ENCODE results near the gene SYNDIG1.

Gene SYNDIG1

DNA sequence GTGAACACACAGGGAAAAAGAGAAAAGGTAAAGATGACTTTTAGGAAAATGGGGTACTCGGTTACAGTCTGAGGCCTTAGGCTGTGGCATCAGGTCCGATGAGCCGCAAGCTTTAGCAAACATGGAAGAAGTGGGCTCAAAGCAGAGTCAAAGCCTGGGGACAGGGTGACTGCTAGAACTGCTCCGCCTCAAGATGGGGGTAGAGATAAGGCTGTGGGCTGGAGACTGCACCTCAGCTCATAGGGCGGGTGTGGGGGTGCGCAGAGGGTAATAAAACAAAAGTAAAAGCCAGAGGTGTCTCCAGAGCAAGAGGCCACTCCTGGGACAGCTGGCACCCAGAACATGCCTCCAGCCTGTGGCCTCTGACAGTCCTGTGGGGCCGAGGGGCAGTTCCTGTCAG is 21.3 kb upstream of the SYNDIG1 start:
- DNase-seq = no peak

GRCh38 chr20:24449026-24449720 is 20.3 kb upstream of the SYNDIG1 start:
- DNase-seq = no peak

GRCh38 chr20:24450177-24450576 is 19.3 kb upstream of the SYNDIG1 start:
- DNase-seq = no peak

DNA sequence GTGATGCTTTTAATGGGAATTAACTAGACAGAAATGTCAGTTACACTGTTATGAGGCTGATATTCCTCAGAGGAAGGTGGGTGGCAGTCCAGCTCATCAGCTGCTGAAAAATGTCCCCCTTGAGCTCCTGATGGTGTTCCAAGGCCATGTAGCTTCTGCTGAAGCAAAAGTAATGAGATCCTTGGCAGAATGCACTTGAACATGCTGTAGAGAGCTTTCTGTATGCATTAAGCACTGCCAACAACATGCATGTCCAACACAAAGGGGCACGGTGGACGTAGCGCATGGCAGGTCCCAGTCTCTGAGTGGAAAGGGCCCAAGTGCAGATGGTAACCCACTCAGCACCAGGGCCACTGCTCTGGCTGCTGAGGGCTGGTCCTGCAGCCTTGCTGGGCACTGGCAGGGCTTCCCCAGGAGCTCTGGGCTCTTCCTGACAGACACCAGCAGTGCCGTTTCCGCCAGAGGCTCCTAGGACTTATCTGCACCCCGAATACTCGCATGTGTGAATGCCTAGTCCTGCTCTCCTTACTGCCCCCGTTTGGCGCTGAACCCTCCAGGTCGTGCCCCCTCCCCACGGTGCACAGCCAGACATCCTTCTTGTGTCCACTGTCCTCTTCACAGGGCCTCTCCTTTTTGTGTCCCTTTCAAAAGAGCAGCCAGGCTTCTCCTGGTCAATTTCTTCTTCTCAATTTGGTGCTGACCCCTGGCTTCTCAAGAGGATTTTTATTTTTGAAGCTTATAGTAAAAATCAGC is 18.6 kb upstream of the SYNDIG1 start:
- DNase-seq = no peak

- no peak for DNase-seq
Measured at GRCh38 chr20:24451428-24451827, 18.0 kb upstream of the SYNDIG1 start.

- DNase-seq = no peak
Measured at GRCh38 chr20:24452016-24452415, 17.4 kb upstream of the SYNDIG1 start.

DNA sequence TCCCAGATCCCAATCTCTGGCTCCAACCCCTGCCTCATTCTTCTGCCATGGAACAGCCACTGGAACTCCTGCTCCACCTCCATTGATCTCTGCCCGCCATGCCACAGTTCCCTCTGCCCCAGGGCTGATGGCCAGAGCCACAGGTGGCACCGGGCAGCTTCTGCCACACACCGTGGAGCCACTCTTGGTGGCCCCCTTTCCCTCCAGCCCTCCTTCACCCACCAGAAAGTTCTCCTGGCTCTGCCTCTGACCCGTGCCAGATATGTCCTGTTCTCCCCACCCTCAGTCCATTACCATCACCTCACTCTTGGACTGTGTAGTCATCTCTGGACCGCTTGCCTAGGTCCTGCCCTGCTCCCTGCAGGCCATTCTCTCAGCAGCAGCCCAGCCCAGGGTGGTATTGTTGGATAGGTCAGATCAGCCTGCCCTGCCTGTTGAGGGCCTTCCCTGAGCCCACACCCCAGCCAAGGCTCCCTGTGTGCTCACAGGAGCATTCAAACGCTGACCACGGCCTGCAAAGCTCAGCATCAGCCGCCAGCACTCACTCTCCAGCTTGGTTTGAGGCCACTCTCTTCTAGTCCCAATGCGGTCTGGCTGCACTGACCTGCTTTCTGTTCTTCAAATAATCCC is 16.8 kb upstream of the SYNDIG1 start:
- no peak for DNase-seq

GRCh38 chr20:24453869-24454268 is 15.6 kb upstream of the SYNDIG1 start:
- DNase-seq = no peak

- no peak for DNase-seq
Measured at GRCh38 chr20:24455081-24455480, 14.3 kb upstream of the SYNDIG1 start.

GRCh38 chr20:24456398-24456781 is 13.0 kb upstream of the SYNDIG1 start:
- no peak for DNase-seq

GRCh38 chr20:24458436-24458835 is 11.0 kb upstream of the SYNDIG1 start:
- DNase-seq = no peak

GRCh38 chr20:24459733-24460132 is 9.7 kb upstream of the SYNDIG1 start:
- DNase-seq = no peak

DNA sequence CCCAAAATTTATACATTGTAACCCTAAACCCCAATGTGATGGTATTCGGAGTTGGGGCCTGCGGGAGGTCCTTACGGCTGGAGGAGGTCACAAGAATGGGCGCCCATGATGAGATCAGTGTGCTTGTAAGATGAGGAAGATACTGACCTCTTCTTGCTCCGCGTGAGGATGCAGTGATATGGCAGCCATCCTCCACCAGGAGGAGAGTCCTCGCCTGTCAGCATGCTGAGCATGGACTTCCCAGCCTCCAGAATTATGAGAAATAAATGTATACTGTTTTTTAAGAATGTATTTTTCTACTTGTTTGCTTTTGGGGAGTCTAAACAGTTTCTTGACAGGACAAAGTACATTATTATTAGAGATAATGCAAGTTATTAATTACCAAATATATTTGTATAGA is 8.7 kb upstream of the SYNDIG1 start:
- DNase-seq = no peak

DNA sequence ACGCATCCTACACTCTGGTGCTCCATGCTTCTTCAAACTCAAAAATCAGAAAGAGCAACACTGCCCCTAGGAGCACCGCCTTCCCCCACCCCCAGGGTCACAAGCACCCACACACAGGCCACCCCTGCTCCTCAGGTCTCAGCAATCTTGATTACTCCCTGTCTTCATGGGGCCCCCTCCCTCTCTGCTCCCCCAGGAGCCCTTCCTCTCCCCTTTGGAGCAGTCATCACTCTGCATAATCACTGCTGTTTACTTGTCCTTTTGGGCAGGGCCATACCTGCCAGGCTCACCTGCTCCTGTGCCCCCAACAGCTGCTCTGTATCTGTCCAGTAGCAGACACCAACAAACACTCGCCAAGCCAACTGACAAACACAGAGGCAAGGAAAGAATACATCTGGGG is 7.6 kb upstream of the SYNDIG1 start:
- DNase-seq = no peak

DNA sequence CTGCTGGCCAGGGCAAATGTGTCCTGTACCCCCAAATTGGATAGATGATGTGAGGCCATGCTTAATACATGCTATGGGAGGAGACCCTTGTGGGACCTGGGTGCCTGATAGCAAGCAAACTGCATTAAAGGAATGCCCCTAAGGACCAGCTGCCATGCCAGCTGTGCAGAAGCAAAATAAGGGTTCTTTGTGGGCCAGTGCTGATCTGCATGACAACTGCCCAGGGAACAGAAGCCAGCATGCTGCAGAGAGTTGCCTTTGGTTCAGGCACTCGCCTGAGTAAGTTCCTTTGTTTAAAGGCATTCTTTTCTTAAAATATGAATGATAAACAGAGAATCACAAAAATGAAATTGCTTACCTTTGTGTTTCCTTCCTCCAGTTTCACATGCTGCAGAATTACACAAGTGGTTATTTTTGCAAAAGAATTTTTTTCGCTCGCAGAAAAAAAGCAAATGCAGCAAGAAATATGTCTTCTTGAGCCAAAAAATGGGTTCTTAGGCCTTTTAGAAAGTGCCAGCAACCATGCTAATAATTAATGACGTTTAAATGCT is 6.9 kb upstream of the SYNDIG1 start:
- no peak for DNase-seq

DNA sequence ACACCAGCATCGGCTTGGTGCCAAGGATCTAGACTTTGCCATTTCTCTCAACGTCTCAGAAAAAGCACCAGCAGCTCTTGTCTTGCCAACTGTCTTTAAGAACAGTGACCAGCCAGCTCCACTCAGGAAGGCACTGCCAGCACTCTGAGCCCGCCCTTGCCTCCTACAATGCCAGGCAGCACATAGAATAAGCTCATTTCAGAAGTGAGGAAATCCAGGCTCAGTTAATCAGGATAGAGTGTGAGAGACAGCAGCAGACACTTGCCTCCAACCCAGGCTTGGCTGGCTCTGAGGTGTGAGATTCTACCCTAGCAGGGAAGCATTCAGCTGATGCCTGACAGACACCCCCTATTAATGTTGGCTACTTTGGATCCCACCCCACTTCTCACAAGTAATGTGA is 4.3 kb upstream of the SYNDIG1 start:
- no peak for DNase-seq

DNA sequence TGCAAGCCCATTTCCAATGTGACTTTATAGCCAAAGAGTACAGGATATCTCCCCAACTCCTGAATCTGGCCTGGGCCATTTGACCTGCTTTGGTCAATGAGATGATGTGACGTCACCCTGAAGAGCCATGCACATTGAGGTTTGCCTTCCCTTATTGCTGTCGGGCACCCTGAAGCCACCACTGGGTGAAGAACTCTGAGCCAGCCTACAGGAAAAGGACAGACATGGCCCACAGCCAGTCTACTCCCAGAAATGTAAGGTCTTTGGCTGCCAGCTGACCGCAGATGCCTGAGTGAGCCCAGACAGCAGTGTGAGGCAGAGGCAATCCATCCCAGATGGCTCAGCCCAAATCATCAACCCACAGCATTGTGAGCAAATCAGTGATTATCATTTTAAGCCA is 3.7 kb upstream of the SYNDIG1 start:
- no peak for DNase-seq

GRCh38 chr20:24468401-24469115 is 871 bp upstream of the SYNDIG1 start:
- no peak for DNase-seq

DNA sequence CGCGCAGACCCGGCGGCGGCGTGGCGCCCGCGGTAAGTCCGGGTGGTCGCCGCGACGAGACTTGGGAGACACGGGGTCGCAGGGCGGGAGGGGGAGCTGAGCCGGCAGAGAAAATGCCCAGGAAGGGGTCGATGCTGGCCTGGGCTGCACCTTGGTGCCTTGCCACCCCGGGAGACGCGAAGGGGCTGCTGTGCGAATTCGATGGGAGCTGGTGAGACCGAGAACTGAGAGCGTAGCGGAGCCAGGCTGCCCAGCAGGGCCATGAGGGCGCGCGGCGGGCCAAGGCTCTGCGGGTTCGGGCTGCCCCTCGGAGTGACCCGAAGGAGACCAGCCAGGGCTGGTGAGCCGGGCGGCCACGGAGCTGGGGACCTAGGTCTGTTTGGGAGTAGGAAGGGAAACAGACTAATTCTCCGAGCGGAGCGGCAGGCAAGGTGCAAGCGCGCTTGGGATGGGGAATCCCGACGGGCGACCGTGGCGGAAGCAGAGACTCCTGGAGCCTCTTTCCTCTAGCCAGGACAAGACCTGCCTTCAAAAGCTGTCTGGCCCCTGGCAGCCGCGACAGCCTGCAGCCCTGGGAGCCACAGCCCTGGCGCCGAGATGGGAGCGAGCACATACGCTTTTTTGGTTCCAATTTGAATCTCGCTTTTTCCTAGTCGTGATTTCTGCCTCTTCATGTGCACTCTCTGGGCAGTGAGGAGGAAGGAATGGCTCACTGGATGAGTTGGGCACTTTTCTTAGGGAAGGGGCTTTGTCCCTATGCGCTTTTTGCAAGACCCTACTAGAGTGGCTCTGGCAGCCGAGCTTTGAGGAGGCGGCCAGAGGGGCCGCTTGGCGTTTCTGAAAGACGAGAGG is 691 bp downstream of the SYNDIG1 start:
- DNase-seq = no peak

DNA sequence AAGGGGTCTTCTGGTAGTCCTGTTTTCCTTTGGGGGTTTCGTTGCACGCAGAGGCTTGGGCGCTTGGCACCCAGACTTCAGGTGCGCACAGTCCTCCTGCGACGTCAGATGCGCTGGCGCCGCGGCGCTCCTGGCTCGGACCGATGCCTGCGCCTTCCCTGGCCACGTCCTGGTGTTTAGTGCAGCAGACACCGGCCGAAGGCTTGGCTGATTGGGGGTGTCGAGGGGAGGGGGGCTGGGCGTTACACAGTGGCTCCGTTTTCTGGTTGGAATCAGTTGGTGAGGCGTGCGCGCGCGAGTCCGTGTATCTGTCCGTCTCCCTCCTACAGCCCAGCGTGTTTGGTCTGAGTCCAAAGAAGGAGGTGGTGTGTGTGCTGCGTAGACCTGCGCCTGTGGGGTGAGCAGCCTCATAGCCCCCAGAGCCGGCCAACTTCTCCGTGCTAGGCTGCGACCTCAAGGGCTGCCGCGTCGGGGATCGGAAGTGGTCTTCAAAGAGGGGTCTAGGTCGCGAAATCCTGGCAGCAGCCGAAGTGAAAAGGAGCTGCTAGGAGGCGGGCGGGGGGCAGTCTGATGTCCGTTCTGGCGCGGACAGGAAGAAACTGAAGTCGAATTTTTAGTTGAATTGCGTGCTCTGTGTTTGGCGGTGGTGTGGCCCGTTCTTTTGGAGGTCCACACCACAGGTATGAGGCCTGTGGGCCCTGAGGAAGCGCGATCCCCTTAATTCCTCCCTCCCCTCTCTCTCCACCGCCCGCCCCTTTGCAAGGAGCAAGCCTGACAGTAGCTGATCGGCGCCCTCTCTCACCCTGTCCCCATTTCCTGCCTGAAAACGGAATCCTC is 1.5 kb downstream of the SYNDIG1 start:
- no peak for DNase-seq

GRCh38 chr20:24472426-24472825 is 3.0 kb downstream of the SYNDIG1 start:
- no peak for DNase-seq

All from CD4-positive, alpha-beta T cell treated with Interleukin-21 for 1 hour (primary cell).